Naive thymus-derived CD4-positive, alpha-beta T cell (primary cell): Measurements from ENCODE around the gene NAV2. TPM values are rescaled to one million over a fixed set of nuclear protein-coding genes. Genes with fewer than 3 reads are reported as not detected.
A peak's percentile ranks its signal among the peaks of the same experiment; 100 is the strongest.

ENCODE experiments used
- ATAC-seq: fragments of 150-1000 bp; cut with Tn5 transposase; 2 replicates; pipeline ENCODE4 v1.10.0; 2021; ENCODE audit warnings: mild to moderate bottlenecking, moderate library complexity
- CTCF ChIA-PET: fragments of 350-600 bp; sonication (Branson Sonifier 250); formaldehyde crosslinking; loops from one replicate; lab custom pipeline; 2021; ENCODE audit warnings: antibody characterized with exemption; lab: Charles Lee
- POLR2A ChIA-PET: fragments of 350-600 bp; sonication (Branson Sonifier 250); formaldehyde crosslinking; loops from one replicate; lab custom pipeline; 2021; ENCODE audit warnings: antibody characterized with exemption, inconsistent platforms; lab: Charles Lee
- DNase-seq, 9 donors: peaks; one replicate each; pipeline versions ENCODE4 v3.0.0 to v3.0.0-alpha.2; 2020 to 2022; ENCODE audit warnings: mixed read lengths in 1 of 9
- H3K27ac ChIP-seq: one replicate; pipeline ENCODE4 v1.7.0; 2013; ENCODE audit warnings: mild to moderate bottlenecking, low read depth, low read length, moderate library complexity
- H3K27me3 ChIP-seq, 2 donors: one replicate each; pipeline ENCODE4 v1.7.0; 2013; ENCODE audit warnings: low read length in 2 of 2, mild to moderate bottlenecking in 2 of 2, moderate library complexity in 2 of 2; ENCODE audit not compliant: control insufficient read depth in 2 of 2, insufficient read depth in 2 of 2
- H3K36me3 ChIP-seq, 3 experiments: 1 replicate in 2 of 3; 2 replicates in 1 of 3; pipeline ENCODE4 v1.7.0; 2013; ENCODE audit warnings: low read length in 3 of 3, mild to moderate bottlenecking in 3 of 3, moderate library complexity in 1 of 3; ENCODE audit not compliant: insufficient read depth in 3 of 3, control insufficient read depth in 2 of 3
- H3K4me1 ChIP-seq, 2 donors: one replicate each; pipeline ENCODE4 v1.7.0; 2013; ENCODE audit warnings: low read length in 2 of 2, mild to moderate bottlenecking in 2 of 2, moderate library complexity in 1 of 2; ENCODE audit not compliant: control insufficient read depth in 2 of 2, insufficient read depth in 2 of 2
- H3K4me3 ChIP-seq: 2 replicates; pipeline ENCODE4 v1.7.0; 2013; ENCODE audit warnings: mild to moderate bottlenecking, low read length
- H3K9me3 ChIP-seq, 3 experiments: 1 replicate in 2 of 3; 2 replicates in 1 of 3; pipeline ENCODE4 v1.7.0; 2013; ENCODE audit warnings: low read length in 3 of 3; ENCODE audit not compliant: control insufficient read depth in 2 of 3
- H3K27ac Mint-ChIP-seq, 9 donors: one replicate each; pipeline ENCODE4 v1.8.0; 2020 to 2022; ENCODE audit warnings: mixed read lengths in 9 of 9, mild to moderate bottlenecking in 8 of 9, moderate library complexity in 5 of 9, inconsistent platforms in 2 of 9
- H3K27me3 Mint-ChIP-seq, 5 donors: one replicate each; pipeline ENCODE4 v1.8.0; 2021 to 2022; ENCODE audit warnings: mixed read lengths in 5 of 5, mild to moderate bottlenecking in 1 of 5
- H3K36me3 Mint-ChIP-seq, 5 donors: one replicate each; pipeline ENCODE4 v1.8.0; 2020 to 2022; ENCODE audit warnings: mixed read lengths in 5 of 5, mild to moderate bottlenecking in 3 of 5, inconsistent platforms in 1 of 5
- H3K4me1 Mint-ChIP-seq, 7 donors: one replicate each; pipeline ENCODE4 v1.8.0; 2020 to 2022; ENCODE audit warnings: mixed read lengths in 7 of 7, mild to moderate bottlenecking in 3 of 7, inconsistent platforms in 1 of 7
- H3K4me3 Mint-ChIP-seq, 10 donors: one replicate each; pipeline ENCODE4 v1.8.0; 2020 to 2022; ENCODE audit warnings: mild to moderate bottlenecking in 10 of 10, mixed read lengths in 10 of 10, moderate library complexity in 6 of 10, inconsistent platforms in 2 of 10
- H3K9me3 Mint-ChIP-seq, 11 donors: one replicate each; pipeline ENCODE4 v1.8.0; 2020 to 2022; ENCODE audit warnings: mixed read lengths in 11 of 11, mild to moderate bottlenecking in 4 of 11, inconsistent platforms in 1 of 11, moderate library complexity in 1 of 11
- intact Hi-C, 2 donors: fragments of 100-400 bp; cut with micrococcal nuclease; formaldehyde crosslinking; loops; one replicate each; pipeline ENCODE4 v1.15.1; 2023
- polyA plus RNA-seq, 2 donors: library from polyadenylated mRNA; unstranded; fragments of 300-500 nt; fragmentation: Illumina TruSeq; gene quantifications; one replicate each; pipeline ENCODE4 v1.2.3, GENCODE V29; 2021
- total RNA-seq, 6 experiments: library from RNA in 5 of 6; stranded (reverse) in 5 of 6; gene quantifications; 1 replicate in 5 of 6; 2 replicates in 1 of 6; pipeline ENCODE4 v1.2.3 and lab custom pipeline; 2021 to 2026

Gene NAV2
- total and polyA plus RNA-seq, 7 experiments from 2014 or later = 0.24 to 2.2 (median 0.48) TPM; not detected in 2

DNA sequence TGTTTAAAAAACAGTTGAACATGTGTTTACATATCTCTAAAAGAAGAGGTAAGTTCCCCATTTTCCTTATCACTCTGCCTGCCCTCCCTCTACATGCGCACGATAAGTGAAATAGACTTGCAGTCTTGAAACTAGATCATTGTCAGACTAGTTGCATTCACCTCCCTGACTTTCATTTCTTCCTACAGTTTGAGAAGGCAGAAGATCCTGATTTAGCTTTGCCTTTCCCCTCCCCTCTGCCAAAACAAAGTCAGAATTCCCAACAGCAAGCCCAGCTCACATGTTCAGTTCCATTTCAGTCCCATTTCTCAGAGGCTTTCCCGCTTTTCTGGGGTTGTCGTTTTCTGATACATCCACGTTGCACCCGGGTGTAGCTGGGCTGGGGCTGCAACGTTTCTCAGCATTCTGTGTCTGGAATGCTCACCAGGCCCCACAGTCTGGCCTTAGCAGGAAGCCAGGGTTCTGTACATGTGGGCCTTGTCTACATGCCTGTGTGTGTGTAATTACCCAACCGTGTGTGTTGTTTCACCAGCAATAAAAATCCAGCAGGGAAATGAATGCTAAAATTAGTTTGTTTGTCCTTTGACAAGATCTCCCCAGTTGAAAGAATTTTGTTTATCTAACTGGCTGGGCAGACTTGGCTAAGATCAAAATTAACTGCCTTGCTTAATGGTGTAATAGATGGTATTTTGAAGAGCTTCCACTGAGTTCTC, 268.5 kb downstream of the NAV2 start:
- ChIA-PET CTCF (no interaction called here), POLR2A (no interaction called here)
- no peaks in the 10 kb centered on the region for H3K36me3 ChIP-seq
- no peak overlapping the region for H3K4me3 Mint-ChIP-seq
- no peaks in the 10 kb centered on the region for H3K27me3 ChIP-seq
- no peak for ATAC-seq
- H3K9me3 ChIP-seq = no peaks in the 10 kb centered on the region
- intact Hi-C loops = no loop called here
- no peak for DNase-seq
- peaks cover 0 to 3% (median 0%) of the 10 kb centered on the region in 7 donors for H3K4me1 Mint-ChIP-seq
- no peak overlapping the region for H3K27ac ChIP-seq
- H3K27me3 Mint-ChIP-seq = peaks cover 0 to 16% (median 4%) of the 10 kb centered on the region in 5 donors
- no peak overlapping the region for H3K27ac Mint-ChIP-seq
- H3K36me3 Mint-ChIP-seq = no peaks in the 10 kb centered on the region
- no peaks in the 10 kb centered on the region for H3K4me1 ChIP-seq
- no peak overlapping the region for H3K4me3 ChIP-seq
- H3K9me3 Mint-ChIP-seq = no peaks in the 10 kb centered on the region

DNA sequence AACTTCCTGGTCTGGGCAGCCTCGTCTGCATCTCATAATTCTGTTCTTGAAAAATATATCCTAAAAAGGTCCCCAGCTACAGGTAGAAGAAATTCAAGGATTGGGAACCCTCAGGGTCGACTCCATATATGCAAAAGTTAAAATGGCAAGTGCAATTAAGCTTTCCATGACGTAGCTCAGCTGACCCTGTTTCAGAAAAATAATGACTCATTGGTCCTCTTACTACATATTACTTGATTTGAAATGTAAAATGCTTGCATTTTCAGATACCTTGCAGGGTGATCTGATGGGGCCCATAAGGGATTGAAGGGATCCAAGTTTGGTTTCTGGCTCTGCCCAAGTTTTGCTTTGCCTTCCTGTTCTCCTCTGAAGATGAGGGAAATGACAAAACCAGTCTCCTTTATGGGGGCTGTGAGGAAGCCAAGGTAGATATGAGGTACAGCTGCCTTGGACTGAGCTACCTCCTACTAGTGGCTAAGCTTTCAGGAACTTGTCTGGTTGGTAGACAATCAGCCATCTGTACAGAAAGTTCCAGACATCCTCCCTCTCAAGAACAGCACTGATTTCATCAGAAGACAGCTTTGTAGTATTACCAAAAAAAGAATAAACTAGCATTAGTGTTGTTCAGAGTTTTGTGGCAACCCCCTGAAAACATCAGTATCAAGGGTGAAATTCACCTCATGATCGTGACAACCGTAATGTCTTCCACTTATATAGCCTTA, 270.3 kb downstream of the NAV2 start:
- no peaks in the 10 kb centered on the region for H3K9me3 Mint-ChIP-seq
- no peaks in the 10 kb centered on the region for H3K36me3 Mint-ChIP-seq
- no peak overlapping the region for H3K27ac Mint-ChIP-seq
- ChIA-PET POLR2A (no interaction called here), CTCF (no interaction called here)
- Histone ChIP-seq H3K4me3 (no peak overlapping the region), H3K4me1 (no peaks in the 10 kb centered on the region), H3K27ac (no peak overlapping the region), H3K9me3 (no peaks in the 10 kb centered on the region), H3K27me3 (no peaks in the 10 kb centered on the region), H3K36me3 (no peaks in the 10 kb centered on the region)
- H3K4me3 Mint-ChIP-seq = no peak overlapping the region
- DNase-seq (no peak), ATAC-seq (no peak)
- H3K27me3 Mint-ChIP-seq = peaks cover 0 to 15% (median 5%) of the 10 kb centered on the region in 5 donors
- intact Hi-C loops = no loop called here
- H3K4me1 Mint-ChIP-seq = peaks cover 0 to 3% (median 0%) of the 10 kb centered on the region in 7 donors

DNA sequence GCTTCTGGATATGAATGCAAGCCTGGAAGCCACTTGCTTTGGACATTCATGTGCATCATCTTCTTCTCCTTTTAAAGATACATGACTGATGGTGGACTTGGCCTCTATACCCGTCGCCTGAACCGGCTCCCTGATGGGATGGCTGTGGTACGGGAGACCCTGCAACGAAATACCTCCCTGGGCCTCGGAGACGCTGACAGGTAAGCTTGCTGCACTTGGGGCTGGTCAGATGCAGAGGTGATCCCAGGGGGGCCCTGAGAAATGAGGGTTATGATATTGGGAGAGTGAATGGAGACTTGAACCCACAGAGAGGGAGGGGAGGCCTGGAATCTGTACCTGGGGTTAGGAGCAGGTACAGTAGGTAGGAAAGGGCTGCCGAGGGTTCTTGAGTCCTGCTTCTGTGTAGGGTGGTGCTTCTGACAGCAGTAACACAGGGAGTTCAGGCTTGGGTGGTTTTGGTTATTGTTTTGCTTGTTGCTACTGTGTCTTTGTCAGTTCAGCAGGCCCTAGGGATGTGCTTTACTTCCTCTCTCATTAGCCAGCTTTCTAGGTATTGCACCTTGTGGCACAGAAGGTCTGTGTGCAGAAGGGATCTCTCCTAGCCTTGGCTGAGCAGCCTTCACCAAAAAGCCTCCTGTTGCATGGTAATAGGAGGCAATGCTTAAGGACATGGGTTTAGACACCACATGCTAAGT, 271.6 kb downstream of the NAV2 start:
- Histone ChIP-seq H3K4me3 (no peak overlapping the region), H3K27me3 (no peaks in the 10 kb centered on the region), H3K36me3 (no peaks in the 10 kb centered on the region), H3K27ac (no peak overlapping the region), H3K9me3 (no peaks in the 10 kb centered on the region), H3K4me1 (no peaks in the 10 kb centered on the region)
- Mint-ChIP-seq H3K4me3 (no peak overlapping the region), H3K36me3 (no peaks in the 10 kb centered on the region), H3K27me3 (peaks cover 0 to 15% (median 7%) of the 10 kb centered on the region in 5 donors), H3K4me1 (no peaks in the 10 kb centered on the region), H3K9me3 (no peaks in the 10 kb centered on the region), H3K27ac (no peak overlapping the region)
- intact Hi-C loops = no loop called here
- DNase-seq = no peak
- ChIA-PET POLR2A (no interaction called here), CTCF (no interaction called here)
- ATAC-seq = peak; percentile 18

DNA sequence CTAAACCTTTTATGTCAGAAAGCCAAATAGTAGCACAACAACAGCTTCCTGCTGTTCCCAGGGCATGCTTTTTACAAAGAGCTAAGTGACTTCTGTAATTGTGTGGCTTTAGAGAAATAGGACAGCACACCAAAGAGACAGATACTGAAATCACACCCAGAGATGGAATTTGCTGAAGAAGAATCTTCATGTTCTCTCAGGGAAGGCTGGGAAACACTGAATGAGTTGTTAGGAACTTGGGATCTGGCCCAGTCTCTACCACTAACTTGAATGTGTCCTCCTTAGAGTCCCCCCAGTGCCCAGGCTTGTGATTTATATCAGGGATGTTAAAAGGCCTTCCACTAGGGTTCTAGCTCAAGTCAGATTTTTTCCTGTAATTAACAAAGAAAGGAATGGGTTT, 272.5 kb downstream of the NAV2 start:
- Mint-ChIP-seq H3K27ac (no peak overlapping the region), H3K4me3 (no peak overlapping the region), H3K36me3 (no peaks in the 10 kb centered on the region), H3K27me3 (peaks cover 0 to 13% (median 7%) of the 10 kb centered on the region in 5 donors), H3K4me1 (no peaks in the 10 kb centered on the region), H3K9me3 (no peaks in the 10 kb centered on the region)
- intact Hi-C loops = no loop called here
- Histone ChIP-seq H3K27ac (no peak overlapping the region), H3K27me3 (no peaks in the 10 kb centered on the region), H3K9me3 (no peaks in the 10 kb centered on the region), H3K4me3 (no peak overlapping the region), H3K4me1 (no peaks in the 10 kb centered on the region), H3K36me3 (no peaks in the 10 kb centered on the region)
- no peak for ATAC-seq
- DNase-seq = no peak
- CTCF ChIA-PET = no interaction called here
- POLR2A ChIA-PET = no interaction called here

DNA sequence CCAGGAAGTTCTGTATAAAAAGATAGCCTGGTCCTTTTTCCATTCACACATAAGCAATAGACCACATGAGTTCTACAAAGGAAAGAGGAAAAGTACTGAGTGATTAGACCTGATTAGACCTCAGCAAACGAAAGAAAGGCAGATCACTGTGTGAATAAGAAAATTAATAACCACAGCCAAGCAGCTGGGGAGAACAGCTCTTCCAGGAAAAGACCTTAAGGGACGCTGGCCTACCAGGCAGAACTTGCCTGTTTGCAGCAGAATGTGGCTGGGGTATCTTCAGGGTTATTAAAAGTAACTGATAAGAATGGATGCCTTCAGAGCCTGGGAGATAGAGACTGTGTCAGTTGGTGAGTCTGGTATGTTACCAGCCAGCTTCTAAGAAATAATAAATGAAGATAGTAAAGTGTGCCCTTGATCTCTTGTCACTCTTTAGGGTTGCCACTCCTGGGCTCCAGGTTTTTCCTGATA, 274.7 kb downstream of the NAV2 start:
- Histone ChIP-seq H3K9me3 (no peaks in the 10 kb centered on the region), H3K4me3 (no peak overlapping the region), H3K36me3 (no peaks in the 10 kb centered on the region), H3K27me3 (no peaks in the 10 kb centered on the region), H3K4me1 (no peaks in the 10 kb centered on the region), H3K27ac (no peak overlapping the region)
- no peak for ATAC-seq
- H3K9me3 Mint-ChIP-seq = peaks cover 0 to 1% (median 0%) of the 10 kb centered on the region in 11 donors
- H3K4me1 Mint-ChIP-seq = no peaks in the 10 kb centered on the region
- H3K4me3 Mint-ChIP-seq = no peak overlapping the region
- DNase-seq = no peak
- ChIA-PET CTCF (no interaction called here), POLR2A (no interaction called here)
- no peaks in the 10 kb centered on the region for H3K36me3 Mint-ChIP-seq
- intact Hi-C loops = no loop called here
- H3K27ac Mint-ChIP-seq = no peak overlapping the region
- peaks cover 0 to 17% (median 7%) of the 10 kb centered on the region in 5 donors for H3K27me3 Mint-ChIP-seq

DNA sequence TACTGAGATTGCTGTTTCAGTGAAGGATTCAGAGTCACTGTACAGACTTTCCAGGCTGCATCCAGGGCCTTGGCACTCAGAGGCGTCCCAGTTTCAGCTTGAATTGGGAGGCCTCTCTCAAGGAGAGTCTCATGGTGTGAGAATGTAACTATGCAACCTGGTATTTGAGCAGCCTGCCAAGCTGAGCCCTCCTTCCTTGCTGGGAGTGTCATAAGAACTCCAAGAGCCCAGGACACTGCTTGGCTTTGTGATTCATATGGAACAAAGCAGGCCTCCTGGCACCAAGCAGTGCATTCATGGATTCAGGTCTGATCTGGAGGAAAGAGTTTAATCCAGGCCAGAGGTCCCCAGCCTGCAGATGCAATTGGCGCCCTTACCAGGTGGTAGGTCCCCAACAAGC, 276.0 kb downstream of the NAV2 start:
- ATAC-seq (no peak), DNase-seq (no peak)
- H3K9me3 ChIP-seq = no peaks in the 10 kb centered on the region
- no peaks in the 10 kb centered on the region for H3K4me1 ChIP-seq
- intact Hi-C loops = no loop called here
- Mint-ChIP-seq H3K4me1 (no peaks in the 10 kb centered on the region), H3K4me3 (no peak overlapping the region), H3K9me3 (peaks cover 0 to 2% (median 0%) of the 10 kb centered on the region in 11 donors), H3K27ac (no peak overlapping the region), H3K36me3 (no peaks in the 10 kb centered on the region), H3K27me3 (peaks cover 0 to 11% (median 4%) of the 10 kb centered on the region in 5 donors)
- CTCF ChIA-PET = no interaction called here
- POLR2A ChIA-PET = no interaction called here
- H3K36me3 ChIP-seq = no peaks in the 10 kb centered on the region
- no peaks in the 10 kb centered on the region for H3K27me3 ChIP-seq
- H3K27ac ChIP-seq = no peak overlapping the region
- no peak overlapping the region for H3K4me3 ChIP-seq
